ENCODE results near the gene TERT. TPM values are rescaled to one million over a fixed set of nuclear protein-coding genes. Genes with fewer than 3 reads are reported as not detected.
A peak's percentile ranks its signal among the peaks of the same experiment; 100 is the strongest.

The TERT gene

DNA sequence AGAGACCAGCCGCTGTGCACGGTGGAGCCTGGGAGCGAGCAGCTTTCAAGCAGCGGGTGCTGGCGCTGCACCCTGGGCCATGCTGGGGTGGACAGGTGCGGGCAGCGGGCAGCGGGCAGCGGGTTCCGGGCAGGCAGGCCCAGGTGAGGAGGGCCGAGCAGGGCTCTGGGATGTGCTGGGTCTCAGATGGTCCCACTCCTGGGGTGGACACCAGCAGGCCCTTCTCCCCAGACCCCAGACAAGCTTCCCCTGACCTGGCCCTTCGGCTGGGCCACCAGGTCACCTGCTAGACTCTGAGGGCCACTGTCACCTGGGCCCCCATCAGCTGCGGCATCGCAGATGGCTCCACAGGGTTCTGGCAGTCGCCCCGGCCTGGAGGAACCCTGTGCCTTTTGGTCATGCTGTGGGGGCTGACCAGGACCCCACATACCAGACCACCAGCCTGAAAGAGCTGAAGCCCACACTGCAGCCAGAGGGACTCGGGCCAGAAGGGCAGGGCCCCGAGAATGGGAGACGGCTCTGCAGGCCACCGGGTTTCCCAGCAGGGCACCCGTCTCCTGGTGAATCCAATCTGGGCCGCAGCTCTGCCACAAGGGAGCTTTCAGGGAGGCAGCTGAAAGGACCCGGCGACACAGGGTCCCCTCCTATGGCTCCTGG is 91.4 kb downstream of the TERT start:
- Histone ChIP-seq H4K91ac (ENCODE audit: low read depth, low read length, poor library complexity) (no peak overlapping the region), H2BK5ac (ENCODE audit: low read length) (no peak overlapping the region), H3K4me2 (ENCODE audit: insufficient read depth, low read length, poor library complexity, severe bottlenecking) (no peak overlapping the region), H2AFZ (ENCODE audit: low read length) (no peak overlapping the region), H3K4me3 (ENCODE audit: low read length in 2 of 2) (no peak overlapping the region), H3K18ac (ENCODE audit: low read length) (peak overlapping the region; percentile 69), H3K79me1 (ENCODE audit: low read depth, low read length) (peaks cover 1% of the 10 kb centered on the region), H2BK12ac (ENCODE audit: low read length) (no peak overlapping the region), H2BK120ac (ENCODE audit: low read depth, low read length) (no peak overlapping the region), H3K9me3 (replicated peaks in 1 of 2; ENCODE audit: control insufficient read depth in 2 of 2, insufficient read depth in 1 of 2, low read depth in 1 of 2, low read length in 2 of 2) (no peaks in the 10 kb centered on the region), H4K8ac (ENCODE audit: low read depth, low read length) (no peak overlapping the region), H3K36me3 (replicated peaks in 1 of 2; ENCODE audit: control insufficient read depth in 2 of 2, insufficient read depth in 2 of 2, low read length in 2 of 2) (no peaks in the 10 kb centered on the region), H3K23ac (ENCODE audit: low read depth, low read length, poor library complexity) (no peak overlapping the region), H3K27me3 (ENCODE audit: control insufficient read depth in 3 of 3, insufficient read depth in 3 of 3, low read depth in 1 of 3, low read length in 3 of 3) (peaks cover 0 to 47% (median 0%) of the 10 kb centered on the region in 3 experiments), H3K4ac (ENCODE audit: low read length) (no peak overlapping the region), H3K9ac (ENCODE audit: low read depth, low read length, poor library complexity) (peak overlapping the region; percentile 44), H3K14ac (ENCODE audit: low read length) (no peak overlapping the region), H3K4me1 (ENCODE audit: control insufficient read depth in 2 of 2, insufficient read depth in 1 of 2, low read depth in 1 of 2, low read length in 2 of 2) (peaks cover 0 to 8% of the 10 kb centered on the region in 2 donors), H2BK15ac (ENCODE audit: low read length) (peak overlapping the region; percentile 97), H3K27ac (replicated peaks; ENCODE audit: low read length) (no peak overlapping the region), H2AK5ac (ENCODE audit: low read depth, low read length) (peak overlapping the region; percentile 90)
- no CpG with 5 or more reads among the region's 24 CpGs for WGBS, 2 donors (ENCODE audit: extremely low coverage in 2 of 2, insufficient read length in 2 of 2, insufficient replicate concordance in 1 of 2)
- no peak for DNase-seq (ENCODE audit: low spot score)

Small RNA genes within 50 kb of the gene (small RNA-seq; reads per million reads assigned to genes)
- not detected for gene MIR4457 (ENCODE audit: insufficient read depth)
